Psoas muscle (tissue), 8 donors: ENCODE results near the gene TMEM59L. TPM values are rescaled to one million over a fixed set of nuclear protein-coding genes. Genes with fewer than 3 reads are reported as not detected.

Source experiments
- ATAC-seq, 4 donors: fragments of 200-7000 bp; cut with Tn5 transposase; one replicate each; pipeline ENCODE4 v1.9.1; 2020; ENCODE audit warnings: moderate library complexity in 3 of 4, mild to moderate bottlenecking in 2 of 4
- DNase-seq, 2 donors: peaks; one replicate each; pipeline ENCODE4 v3.0.0-alpha.2; 2020
- H3K27ac ChIP-seq: fragments of 200-600 bp; one replicate; pipeline ENCODE4 v1.8.0; 2022
- H3K27me3 ChIP-seq, 3 donors: fragments of 200-600 bp in 1 of 3; one replicate each; pipeline versions ENCODE4 v1.6.1 to v1.8.0; 2013 to 2022; ENCODE audit warnings: low read length in 2 of 3, mild to moderate bottlenecking in 2 of 3, moderate library complexity in 1 of 3; ENCODE audit not compliant: insufficient read depth in 3 of 3
- H3K36me3 ChIP-seq, 2 donors: fragments of 200-600 bp in 1 of 2; one replicate each; pipeline versions ENCODE4 v1.6.1 to v1.8.0; 2013 to 2022; ENCODE audit warnings: low read depth in 1 of 2, mild to moderate bottlenecking in 1 of 2, moderate library complexity in 1 of 2; ENCODE audit not compliant: insufficient read depth in 1 of 2
- H3K4me1 ChIP-seq: fragments of 200-600 bp; one replicate; pipeline ENCODE4 v1.8.0; 2022
- H3K4me3 ChIP-seq: fragments of 200-600 bp; one replicate; pipeline ENCODE4 v1.8.0; 2022; ENCODE audit warnings: mild to moderate bottlenecking
- H3K9me3 ChIP-seq: fragments of 200-600 bp; one replicate; pipeline ENCODE4 v1.8.0; 2022
- CTCF ChIP-seq: fragments of 200-600 bp; IDR thresholded peaks from one replicate; pipeline ENCODE4 v1.8.0; 2022; ENCODE audit warnings: antibody characterized with exemption
- WGBS, 3 donors: extraction: QIAGEN DNeasy Blood & Tissue Kit; methylation state at CpG; one replicate each; pipeline versions ENCODE4 v1.1.6 to v1.1.7; 2013; 5-methylcytosine and 5-hydroxymethylcytosine counted together
- intact Hi-C, 2 donors: fragments of 100-400 bp; cut with DNase I; formaldehyde crosslinking; loops; one replicate each; pipeline versions ENCODE4 v1.11.0 to v1.14.2; 2022
- polyA plus RNA-seq, 3 donors: library from polyadenylated mRNA; stranded (reverse); fragments of 200-250 nt; gene quantifications; one replicate each; pipeline ENCODE4 v1.2.3, GENCODE V29; 2013
- total RNA-seq, 4 donors: library from RNA; stranded (reverse); fragmentation: NEBNext Ultra II Directional in 2 of 4; extraction: Animal tissue kit (Norgen Biotek cat#: 25700) in 2 of 4; gene quantifications; one replicate each; pipeline versions ENCODE4 v1.2.1 to v1.2.4, GENCODE V29; 2021 to 2023
- donor health status: healthy with polysubstance abuse.
- donor health status: DM: no; HTN: no; CAD: no; lungs with moderate emphysema.
- donor health status: Bipolar disorder and iron deficiency.
- donor health status: healthy.
- donor health status: DM: yes; HTN: yes; CAD: no.
- donor health status: DM: no; HTN: no; CAD: no.
- donor health status: DM: no; HTN: no; CAD: no.
- donor health status: DM: yes; HTN: yes; CAD: no.

TMEM59L gene
- total and polyA plus RNA-seq, 7 donors: 0.79 to 4.8 (median 2.5) TPM

- Histone ChIP-seq H3K27me3 (no peaks in the 10 kb centered on the region), H3K27ac (no peak overlapping the region), H3K36me3 (peaks cover 4 to 58% of the 10 kb centered on the region in 2 donors), H3K9me3 (no peaks in the 10 kb centered on the region), H3K4me1 (peaks cover 13% of the 10 kb centered on the region), H3K4me3 (no peak overlapping the region)
- DNase-seq: no peak
- no peak for ATAC-seq
- 89 to 92% (median 90%) methylated on average over 18 of the region's 18 CpGs for WGBS, 3 donors
- no peak for TF ChIP-seq CTCF
- intact Hi-C loops: loop anchor here (5.0 kb wide), 3 partner anchors 57 to 107 kb away; no protein-coding TSS in a partner anchor
Measured at GRCh38 chr19:18574691-18575291, 37.9 kb upstream of the TMEM59L start.

- intact Hi-C loops: no loop called here
- Histone ChIP-seq H3K27me3 (no peaks in the 10 kb centered on the region), H3K36me3 (peaks cover 4 to 57% of the 10 kb centered on the region in 2 donors), H3K9me3 (no peaks in the 10 kb centered on the region), H3K27ac (no peak overlapping the region), H3K4me1 (peaks cover 13% of the 10 kb centered on the region), H3K4me3 (no peak overlapping the region)
- ATAC-seq (no peak), DNase-seq (no peak)
- 83 to 95% (median 89%) methylated on average over 8 of the region's 8 CpGs for WGBS, 3 donors
- TF ChIP-seq CTCF: no peak
Measured at GRCh38 chr19:18576383-18576782, 36.3 kb upstream of the TMEM59L start.

GRCh38 chr19:18577365-18577914, 35.2 kb upstream of the TMEM59L start:
- no peak overlapping the region for H3K27ac ChIP-seq
- no peaks in the 10 kb centered on the region for H3K27me3 ChIP-seq
- H3K4me1 ChIP-seq: peaks cover 13% of the 10 kb centered on the region
- TF ChIP-seq CTCF: no peak
- H3K36me3 ChIP-seq: peaks cover 4 to 57% of the 10 kb centered on the region in 2 donors
- 81 to 89% (median 82%) methylated on average over 21 of the region's 21 CpGs for WGBS, 3 donors
- no peak overlapping the region for H3K4me3 ChIP-seq
- DNase-seq (no peak), ATAC-seq (no peak)
- H3K9me3 ChIP-seq: no peaks in the 10 kb centered on the region
- intact Hi-C loops: no loop called here

DNA sequence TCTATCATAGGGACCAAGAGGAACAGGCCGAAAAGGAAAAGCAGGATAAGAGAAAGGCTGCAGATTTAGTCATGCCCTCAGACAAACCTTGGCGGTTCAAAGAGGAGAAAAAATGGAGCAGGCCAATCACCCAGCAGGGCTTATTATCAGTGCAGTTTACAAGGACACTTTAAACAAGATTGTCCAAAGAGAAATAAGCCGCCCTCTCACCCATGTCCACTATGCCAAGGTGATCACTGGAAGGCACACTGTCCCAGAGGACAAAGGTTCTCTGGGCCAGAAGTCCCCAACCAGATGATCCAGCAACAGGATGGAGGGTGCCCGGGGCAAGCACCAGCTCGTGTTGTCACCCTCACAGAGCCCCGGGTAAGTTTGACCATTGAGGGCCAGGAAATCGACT, 32.4 kb upstream of the TMEM59L start:
- Histone ChIP-seq H3K27ac (no peak overlapping the region), H3K4me3 (no peak overlapping the region), H3K27me3 (no peaks in the 10 kb centered on the region), H3K36me3 (peaks cover under 1 to 33% of the 10 kb centered on the region in 2 donors), H3K4me1 (no peaks in the 10 kb centered on the region), H3K9me3 (no peaks in the 10 kb centered on the region)
- WGBS, 3 donors: 67 to 72% (median 69%) methylated on average over 7 of the region's 7 CpGs
- intact Hi-C loops: no loop called here
- DNase-seq: no peak
- TF ChIP-seq CTCF: no peak
- no peak for ATAC-seq
